ENCODE measurements around the gene MPZL3.

The MPZL3 gene

DNA sequence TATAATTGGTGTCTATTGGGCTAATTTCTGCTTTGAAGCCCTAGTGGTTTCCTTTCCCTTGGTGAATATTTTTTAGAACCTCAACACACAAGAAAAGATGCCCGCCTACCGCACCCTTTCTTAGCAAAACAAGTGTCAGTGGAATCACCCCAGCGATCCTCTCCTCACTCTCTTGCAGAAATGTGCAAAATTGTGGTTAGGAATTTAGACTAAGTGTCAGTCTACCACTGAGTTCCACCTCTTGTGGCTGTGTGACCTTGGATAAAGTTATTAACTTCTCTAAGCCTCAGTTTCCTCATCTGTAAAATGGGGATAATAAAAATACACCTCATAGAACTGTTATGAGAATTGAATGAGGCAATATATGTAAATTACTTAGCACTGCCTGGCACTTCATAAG, 22.1 kb downstream of the MPZL3 start:
- DNase-seq: no peak
- no peaks in the 10 kb centered on the region for H3K36me3 ChIP-seq
- H3K9me3 ChIP-seq (ENCODE audit: severe bottlenecking): no peaks in the 10 kb centered on the region
- H3K27me3 ChIP-seq (ENCODE audit: insufficient read depth, low read depth, severe bottlenecking): no peaks in the 10 kb centered on the region
- no peak overlapping the region for H3K27ac ChIP-seq
- TF ChIP-seq, protein P1, sequence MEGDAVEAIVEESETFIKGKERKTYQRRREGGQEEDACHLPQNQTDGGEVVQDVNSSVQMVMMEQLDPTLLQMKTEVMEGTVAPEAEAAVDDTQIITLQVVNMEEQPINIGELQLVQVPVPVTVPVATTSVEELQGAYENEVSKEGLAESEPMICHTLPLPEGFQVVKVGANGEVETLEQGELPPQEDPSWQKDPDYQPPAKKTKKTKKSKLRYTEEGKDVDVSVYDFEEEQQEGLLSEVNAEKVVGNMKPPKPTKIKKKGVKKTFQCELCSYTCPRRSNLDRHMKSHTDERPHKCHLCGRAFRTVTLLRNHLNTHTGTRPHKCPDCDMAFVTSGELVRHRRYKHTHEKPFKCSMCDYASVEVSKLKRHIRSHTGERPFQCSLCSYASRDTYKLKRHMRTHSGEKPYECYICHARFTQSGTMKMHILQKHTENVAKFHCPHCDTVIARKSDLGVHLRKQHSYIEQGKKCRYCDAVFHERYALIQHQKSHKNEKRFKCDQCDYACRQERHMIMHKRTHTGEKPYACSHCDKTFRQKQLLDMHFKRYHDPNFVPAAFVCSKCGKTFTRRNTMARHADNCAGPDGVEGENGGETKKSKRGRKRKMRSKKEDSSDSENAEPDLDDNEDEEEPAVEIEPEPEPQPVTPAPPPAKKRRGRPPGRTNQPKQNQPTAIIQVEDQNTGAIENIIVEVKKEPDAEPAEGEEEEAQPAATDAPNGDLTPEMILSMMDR (IDR thresholded peaks at IDR 0.05; ENCODE audit: low read depth, low read length): no peak
- H3K4me3 ChIP-seq (ENCODE audit: low read depth, low read length): no peak overlapping the region

DNA sequence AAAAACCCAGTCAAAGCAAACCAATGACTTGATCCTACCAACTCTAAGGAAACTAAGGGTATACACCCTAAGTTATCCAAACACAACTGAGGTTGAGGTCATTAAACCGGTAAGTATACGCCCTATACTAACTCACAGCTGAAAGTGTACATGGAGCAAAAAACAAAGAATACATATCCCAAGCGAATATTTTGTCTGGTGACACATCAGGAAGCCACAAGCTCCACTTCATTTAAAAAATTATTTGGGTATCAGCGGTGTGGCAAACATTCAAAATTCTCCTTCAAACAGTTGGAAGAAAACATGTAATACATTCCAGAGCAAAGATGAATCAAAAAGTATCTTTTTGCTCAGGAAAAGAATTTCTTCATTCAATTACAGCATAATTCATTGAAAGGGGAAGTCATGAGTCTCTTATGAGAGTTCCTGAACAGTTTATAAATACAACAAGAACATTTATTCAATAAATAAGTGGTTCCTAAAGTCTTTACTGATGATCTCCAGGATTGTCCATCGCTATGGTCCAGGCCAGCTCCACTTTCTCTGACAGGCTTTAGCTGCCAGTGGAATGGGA, 22.8 kb downstream of the MPZL3 start:
- TF ChIP-seq, protein P1 (IDR thresholded peaks at IDR 0.05; ENCODE audit: low read depth, low read length): no peak
- H3K27ac ChIP-seq: no peak overlapping the region
- no peaks in the 10 kb centered on the region for H3K36me3 ChIP-seq
- H3K4me3 ChIP-seq (ENCODE audit: low read depth, low read length): no peak overlapping the region
- no peaks in the 10 kb centered on the region for H3K9me3 ChIP-seq (ENCODE audit: severe bottlenecking)
- H3K27me3 ChIP-seq (ENCODE audit: insufficient read depth, low read depth, severe bottlenecking): no peaks in the 10 kb centered on the region
- no peak for DNase-seq

DNA sequence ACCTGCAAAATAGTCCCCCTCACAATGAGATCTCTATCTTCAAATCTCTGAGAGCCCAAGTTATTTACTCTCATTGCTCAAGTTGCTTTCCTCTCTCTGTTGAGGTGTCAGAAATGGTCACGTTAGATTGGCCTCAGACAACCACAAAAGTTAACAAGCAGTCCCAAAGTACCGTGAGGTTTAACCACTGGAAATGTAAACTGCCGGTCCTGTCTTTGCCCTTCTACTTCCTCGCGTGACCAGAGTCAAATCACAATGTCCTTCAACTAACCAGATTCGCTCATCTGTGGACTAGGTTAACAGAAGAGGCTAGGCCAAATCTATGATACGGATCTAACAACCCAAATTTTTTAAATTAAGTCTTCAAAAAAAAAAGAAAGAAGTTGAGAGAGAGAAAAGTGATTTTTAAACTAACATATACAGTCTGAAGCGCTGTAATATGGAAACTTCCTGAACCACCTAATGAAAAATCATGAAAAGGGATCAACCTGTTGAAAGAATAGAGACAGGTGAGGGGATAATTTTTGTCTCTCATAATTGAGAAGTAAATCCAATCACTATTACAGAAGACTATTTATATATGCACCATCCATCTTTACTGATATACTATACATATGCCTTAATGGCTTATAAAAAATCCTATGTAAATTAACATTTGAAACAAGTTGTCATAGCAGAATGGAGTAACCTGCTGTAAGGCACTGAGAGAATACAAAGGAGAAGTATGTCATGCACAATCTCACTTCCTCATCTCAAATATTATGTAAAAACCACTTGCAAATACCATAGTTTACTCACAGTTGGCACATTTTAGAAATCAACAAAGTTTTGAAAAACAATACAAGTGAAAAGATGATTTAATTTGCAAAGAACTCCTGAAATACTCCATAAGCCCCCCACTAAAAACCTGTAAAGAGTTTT, 24.0 kb downstream of the MPZL3 start:
- H3K27me3 ChIP-seq (ENCODE audit: insufficient read depth, low read depth, severe bottlenecking): no peaks in the 10 kb centered on the region
- no peaks in the 10 kb centered on the region for H3K36me3 ChIP-seq
- no peaks in the 10 kb centered on the region for H3K9me3 ChIP-seq (ENCODE audit: severe bottlenecking)
- DNase-seq: no peak
- TF ChIP-seq, protein P1 (IDR thresholded peaks at IDR 0.05; ENCODE audit: low read depth, low read length): no peak
- H3K27ac ChIP-seq: no peak overlapping the region
- H3K4me3 ChIP-seq (ENCODE audit: low read depth, low read length): no peak overlapping the region

DNA sequence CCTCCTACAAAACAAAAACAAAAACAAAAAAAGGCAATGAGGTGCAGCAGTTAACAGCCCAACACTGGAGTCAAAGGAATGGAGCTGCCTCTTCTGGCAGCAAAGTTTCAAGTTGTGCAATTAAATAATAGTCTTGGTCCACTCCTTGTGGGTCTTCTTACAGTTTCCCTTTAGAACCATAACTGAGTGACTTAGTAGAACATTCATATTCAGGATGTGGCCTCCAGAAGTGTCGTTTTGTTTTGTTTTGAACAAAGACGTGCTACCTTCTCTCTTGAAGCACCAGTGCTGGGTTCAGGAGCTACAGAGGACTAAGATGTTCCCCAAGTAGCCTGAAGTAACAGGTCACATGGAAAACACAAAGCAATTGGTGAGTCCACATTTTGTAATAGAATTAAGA, 25.4 kb downstream of the MPZL3 start:
- no peak overlapping the region for H3K4me3 ChIP-seq (ENCODE audit: low read depth, low read length)
- TF ChIP-seq, protein P1 (IDR thresholded peaks at IDR 0.05; ENCODE audit: low read depth, low read length): no peak
- H3K27me3 ChIP-seq (ENCODE audit: insufficient read depth, low read depth, severe bottlenecking): no peaks in the 10 kb centered on the region
- H3K9me3 ChIP-seq (ENCODE audit: severe bottlenecking): no peaks in the 10 kb centered on the region
- no peaks in the 10 kb centered on the region for H3K36me3 ChIP-seq
- no peak overlapping the region for H3K27ac ChIP-seq
- no peak for DNase-seq

DNA sequence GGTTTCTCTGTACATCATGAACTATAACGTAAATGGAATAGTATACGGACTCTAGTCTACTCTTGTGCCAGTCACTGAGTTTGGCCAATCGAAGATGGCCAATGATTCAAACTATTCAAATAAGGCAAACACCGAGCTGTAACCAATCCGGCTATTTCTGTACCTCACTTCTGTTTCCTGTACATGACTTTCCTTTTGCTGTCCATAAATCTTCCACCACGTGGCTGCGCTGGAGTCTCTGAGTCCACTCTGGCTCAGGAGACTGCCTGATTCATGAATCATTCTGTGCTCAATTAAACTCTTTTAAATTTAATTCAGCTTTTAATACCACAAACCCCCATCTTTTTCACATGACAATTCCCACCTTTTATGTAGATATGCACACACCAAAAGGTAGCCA, 25.9 kb downstream of the MPZL3 start:
- Histone ChIP-seq H3K27me3 (ENCODE audit: insufficient read depth, low read depth, severe bottlenecking) (no peaks in the 10 kb centered on the region), H3K36me3 (no peaks in the 10 kb centered on the region), H3K9me3 (ENCODE audit: severe bottlenecking) (no peaks in the 10 kb centered on the region), H3K27ac (no peak overlapping the region), H3K4me3 (ENCODE audit: low read depth, low read length) (no peak overlapping the region)
- DNase-seq: no peak
- TF ChIP-seq, protein P1 (IDR thresholded peaks at IDR 0.05; ENCODE audit: low read depth, low read length): no peak

Data from WERI-Rb-1 (cell line).